ENCODE results near the gene PSD. TPM values are rescaled to one million over a fixed set of nuclear protein-coding genes. Genes with fewer than 3 reads are reported as not detected.

PSD gene
- total and polyA plus RNA-seq, 9 of the 15 experiments (the other 6 are each of a cell fraction or from before 2014, with no cell fraction given): 0.11 to 1.7 (median 0.54) TPM; not detected in 2

DNA sequence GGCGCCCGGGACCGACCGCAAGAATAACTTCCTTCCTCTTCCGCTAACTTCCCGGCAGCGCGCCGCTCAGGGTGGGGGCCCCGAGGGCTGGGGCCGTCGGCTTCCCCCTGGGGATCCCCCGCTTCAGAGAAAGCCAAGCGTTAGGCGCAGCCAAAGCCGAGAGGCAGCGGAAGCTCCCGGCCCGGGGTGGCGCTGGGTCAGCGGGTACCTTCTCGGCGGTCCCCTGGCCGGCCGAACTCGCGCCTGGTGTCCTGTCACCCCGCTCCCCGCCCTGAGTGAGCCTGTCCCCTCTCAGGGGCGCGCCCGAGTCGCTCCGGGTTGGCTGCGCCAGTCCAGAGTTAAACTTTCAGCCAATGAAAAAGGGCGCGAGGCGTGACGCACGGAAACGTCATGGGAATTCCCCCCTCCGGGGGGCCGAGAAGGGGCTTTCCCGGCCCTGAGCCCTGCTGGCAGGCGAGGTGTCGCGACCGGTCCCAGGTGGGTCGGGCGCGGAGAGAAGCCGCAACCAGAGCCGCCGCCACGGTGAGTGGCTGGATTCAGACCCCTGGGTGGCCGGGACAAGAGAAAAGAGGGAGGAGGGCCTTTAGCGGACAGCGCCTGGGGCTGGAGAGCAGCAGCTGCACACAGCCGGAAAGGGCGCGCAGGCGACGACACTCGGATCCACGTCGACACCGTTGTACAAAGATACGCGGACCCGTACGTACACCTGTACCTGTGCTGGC, 24.3 kb downstream of the PSD start (continued):
- TF ChIP-seq, protein P1, sequence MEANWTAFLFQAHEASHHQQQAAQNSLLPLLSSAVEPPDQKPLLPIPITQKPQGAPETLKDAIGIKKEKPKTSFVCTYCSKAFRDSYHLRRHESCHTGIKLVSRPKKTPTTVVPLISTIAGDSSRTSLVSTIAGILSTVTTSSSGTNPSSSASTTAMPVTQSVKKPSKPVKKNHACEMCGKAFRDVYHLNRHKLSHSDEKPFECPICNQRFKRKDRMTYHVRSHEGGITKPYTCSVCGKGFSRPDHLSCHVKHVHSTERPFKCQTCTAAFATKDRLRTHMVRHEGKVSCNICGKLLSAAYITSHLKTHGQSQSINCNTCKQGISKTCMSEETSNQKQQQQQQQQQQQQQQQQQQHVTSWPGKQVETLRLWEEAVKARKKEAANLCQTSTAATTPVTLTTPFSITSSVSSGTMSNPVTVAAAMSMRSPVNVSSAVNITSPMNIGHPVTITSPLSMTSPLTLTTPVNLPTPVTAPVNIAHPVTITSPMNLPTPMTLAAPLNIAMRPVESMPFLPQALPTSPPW (CRISPR knock-in tag; IDR thresholded peaks at IDR 0.05): peak; percentile 97
- peak in 1 of 2 experiments; percentile 82; a peak in 2 of 4 replicates for TF ChIP-seq SIN3A (IDR thresholded peaks at IDR 0.05; ENCODE audit: borderline replicate concordance in 2 of 2, control insufficient read depth in 1 of 2, low read depth in 2 of 2, low read length in 2 of 2)
- no peak for TF ChIP-seq POU5F1 (IDR thresholded peaks at IDR 0.05; ENCODE audit: borderline replicate concordance, low read depth, low read length, partially characterized antibody)
- peak; percentile 77; the same call in 1 of the 2 replicates for TF ChIP-seq MTA3 (IDR thresholded peaks at IDR 0.05; ENCODE audit: borderline replicate concordance)
- 0 out of 2 replicates have a peak, but pooled peaks have one; percentile 17 for TF ChIP-seq KDM2B (CRISPR knock-in tag; IDR thresholded peaks at IDR 0.05)
- TF ChIP-seq PRPF4 (IDR thresholded peaks at IDR 0.05; ENCODE audit: insufficient read depth, low read depth, low read length, poor library complexity, severe bottlenecking): no peak
- TF ChIP-seq RBFOX2 (IDR thresholded peaks at IDR 0.05; ENCODE audit: low read depth, low read length): peak; percentile 81
- no peak for TF ChIP-seq KLF1 (tag; IDR thresholded peaks at IDR 0.05)
- peak; percentile 48; the same call in 1 of the 2 replicates for TF ChIP-seq ESRRA (IDR thresholded peaks at IDR 0.05; ENCODE audit: borderline replicate concordance, low read depth)
- TF ChIP-seq, protein P2, sequence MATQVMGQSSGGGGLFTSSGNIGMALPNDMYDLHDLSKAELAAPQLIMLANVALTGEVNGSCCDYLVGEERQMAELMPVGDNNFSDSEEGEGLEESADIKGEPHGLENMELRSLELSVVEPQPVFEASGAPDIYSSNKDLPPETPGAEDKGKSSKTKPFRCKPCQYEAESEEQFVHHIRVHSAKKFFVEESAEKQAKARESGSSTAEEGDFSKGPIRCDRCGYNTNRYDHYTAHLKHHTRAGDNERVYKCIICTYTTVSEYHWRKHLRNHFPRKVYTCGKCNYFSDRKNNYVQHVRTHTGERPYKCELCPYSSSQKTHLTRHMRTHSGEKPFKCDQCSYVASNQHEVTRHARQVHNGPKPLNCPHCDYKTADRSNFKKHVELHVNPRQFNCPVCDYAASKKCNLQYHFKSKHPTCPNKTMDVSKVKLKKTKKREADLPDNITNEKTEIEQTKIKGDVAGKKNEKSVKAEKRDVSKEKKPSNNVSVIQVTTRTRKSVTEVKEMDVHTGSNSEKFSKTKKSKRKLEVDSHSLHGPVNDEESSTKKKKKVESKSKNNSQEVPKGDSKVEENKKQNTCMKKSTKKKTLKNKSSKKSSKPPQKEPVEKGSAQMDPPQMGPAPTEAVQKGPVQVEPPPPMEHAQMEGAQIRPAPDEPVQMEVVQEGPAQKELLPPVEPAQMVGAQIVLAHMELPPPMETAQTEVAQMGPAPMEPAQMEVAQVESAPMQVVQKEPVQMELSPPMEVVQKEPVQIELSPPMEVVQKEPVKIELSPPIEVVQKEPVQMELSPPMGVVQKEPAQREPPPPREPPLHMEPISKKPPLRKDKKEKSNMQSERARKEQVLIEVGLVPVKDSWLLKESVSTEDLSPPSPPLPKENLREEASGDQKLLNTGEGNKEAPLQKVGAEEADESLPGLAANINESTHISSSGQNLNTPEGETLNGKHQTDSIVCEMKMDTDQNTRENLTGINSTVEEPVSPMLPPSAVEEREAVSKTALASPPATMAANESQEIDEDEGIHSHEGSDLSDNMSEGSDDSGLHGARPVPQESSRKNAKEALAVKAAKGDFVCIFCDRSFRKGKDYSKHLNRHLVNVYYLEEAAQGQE (IDR thresholded peaks at IDR 0.05; ENCODE audit: borderline replicate concordance): peak; percentile 59
- TF ChIP-seq, protein P2 (CRISPR knock-in tag; IDR thresholded peaks at IDR 0.05; ENCODE audit: low read depth): peak; percentile 74
- peak; percentile 54 for TF ChIP-seq PKNOX1 (IDR thresholded peaks at IDR 0.05)
- peak; percentile 39; the same call in 1 of the 2 replicates for TF ChIP-seq NFIC (IDR thresholded peaks at IDR 0.05)
- TF ChIP-seq KDM5B (IDR thresholded peaks at IDR 0.05; ENCODE audit: insufficient replicate concordance, low read depth, low read length): peak; percentile 45
- TF ChIP-seq PTTG1 (tag; IDR thresholded peaks at IDR 0.05; ENCODE audit: low read depth): no peak
- no peak for TF ChIP-seq ZNF121 (CRISPR knock-in tag; conservative IDR thresholded peaks at IDR 0.05)
- no peak for TF ChIP-seq CEBPB (tag; IDR thresholded peaks at IDR 0.05)
